Activated naive CD4-positive, alpha-beta T cell treated with anti-CD3 and anti-CD28 coated beads for 36 hours (primary cell): ENCODE measurements around the gene UBE2O. TPM values are rescaled to one million over a fixed set of nuclear protein-coding genes. Genes with fewer than 3 reads are reported as not detected.

Experiments
- CTCF ChIA-PET: fragments of 350-600 bp; sonication (Branson Sonifier 250); formaldehyde crosslinking; loops from one replicate; lab custom pipeline; 2021; ENCODE audit warnings: antibody characterized with exemption; lab: Charles Lee
- DNase-seq: peaks from one replicate; pipeline ENCODE4 v3.0.0-alpha.2; 2020
- H3K27ac Mint-ChIP-seq: one replicate; pipeline ENCODE4 v1.8.0; 2021; ENCODE audit warnings: mild to moderate bottlenecking, mixed read lengths
- H3K27me3 Mint-ChIP-seq: one replicate; pipeline ENCODE4 v1.8.0; 2021; ENCODE audit warnings: low read depth, mixed read lengths
- H3K36me3 Mint-ChIP-seq: one replicate; pipeline ENCODE4 v1.8.0; 2021; ENCODE audit warnings: low read depth, mixed read lengths
- H3K4me1 Mint-ChIP-seq: one replicate; pipeline ENCODE4 v1.8.0; 2021; ENCODE audit warnings: low read depth, mixed read lengths
- H3K4me3 Mint-ChIP-seq: one replicate; pipeline ENCODE4 v1.8.0; 2021; ENCODE audit warnings: mild to moderate bottlenecking, moderate library complexity, mixed read lengths
- H3K9me3 Mint-ChIP-seq: one replicate; pipeline ENCODE4 v1.8.0; 2021; ENCODE audit warnings: mixed read lengths
- intact Hi-C: fragments of 100-400 bp; cut with micrococcal nuclease; formaldehyde crosslinking; loops from one replicate; pipeline ENCODE4 v1.15.1; 2023
- total RNA-seq, 2 experiments: library from RNA; stranded (reverse); gene quantifications; one replicate each; pipeline ENCODE4 v1.2.3, GENCODE V29; 2021

The UBE2O gene
- total RNA-seq, 2 experiments from 2014 or later: 18.8 TPM

DNA sequence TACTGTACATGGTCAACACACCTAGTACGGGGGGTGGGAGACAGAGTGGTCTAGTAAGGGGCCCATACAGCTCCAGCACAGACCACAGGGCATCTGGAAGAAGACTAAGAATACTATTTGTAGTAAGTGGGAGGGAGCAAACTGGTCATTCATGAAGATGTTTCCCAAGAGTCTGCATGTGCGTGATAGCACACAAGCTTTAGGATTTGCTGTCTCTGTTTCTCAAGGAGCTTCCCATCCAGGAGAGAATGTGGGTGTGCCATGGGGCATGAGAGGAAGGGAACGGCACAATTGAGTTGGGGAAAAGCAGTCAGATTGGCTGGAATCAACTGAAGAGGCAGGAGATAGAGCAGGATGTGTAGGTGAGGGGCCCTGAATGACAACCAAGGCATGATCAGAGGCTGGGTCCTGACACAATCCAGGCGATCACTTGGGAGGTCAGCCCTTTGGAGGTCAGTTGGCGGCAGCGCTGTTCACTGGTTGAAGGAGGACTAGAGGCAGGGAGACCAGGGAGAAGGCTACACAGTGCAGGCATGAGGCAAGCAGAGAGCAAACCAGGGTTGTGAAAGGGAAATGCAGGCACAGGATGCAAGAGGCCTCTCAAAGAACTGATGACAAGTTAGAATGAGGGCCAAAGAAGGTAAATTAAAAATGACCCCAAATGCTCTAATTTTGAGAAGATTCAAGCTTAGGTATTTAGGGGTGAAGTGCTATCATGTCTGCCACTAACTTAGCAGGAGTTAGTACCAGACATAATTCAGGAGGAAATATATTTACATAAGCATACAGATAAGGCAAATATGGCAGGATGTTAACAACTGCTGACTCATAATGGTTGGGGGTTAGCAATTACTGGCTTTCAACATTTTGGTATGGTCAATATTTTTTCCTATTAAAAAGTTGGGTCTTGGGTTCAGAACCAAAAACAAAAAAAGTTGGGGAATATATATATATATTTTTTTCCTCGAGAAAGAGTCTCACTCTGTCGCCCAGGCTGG lies 10.3 kb downstream of the UBE2O start:
- CTCF ChIA-PET: interaction anchor here (1.0 kb wide), 1 partner anchor 45 kb away, joined by 4 read pairs; no protein-coding TSS in a partner anchor
- intact Hi-C loops: no loop called here
- no peak for DNase-seq
- no peak overlapping the region for H3K27ac Mint-ChIP-seq
- H3K4me1 Mint-ChIP-seq: peaks cover 56% of the 10 kb centered on the region
- H3K4me3 Mint-ChIP-seq: no peak overlapping the region
- H3K36me3 Mint-ChIP-seq: no peaks in the 10 kb centered on the region
- H3K9me3 Mint-ChIP-seq: no peaks in the 10 kb centered on the region
- H3K27me3 Mint-ChIP-seq: no peaks in the 10 kb centered on the region

DNA sequence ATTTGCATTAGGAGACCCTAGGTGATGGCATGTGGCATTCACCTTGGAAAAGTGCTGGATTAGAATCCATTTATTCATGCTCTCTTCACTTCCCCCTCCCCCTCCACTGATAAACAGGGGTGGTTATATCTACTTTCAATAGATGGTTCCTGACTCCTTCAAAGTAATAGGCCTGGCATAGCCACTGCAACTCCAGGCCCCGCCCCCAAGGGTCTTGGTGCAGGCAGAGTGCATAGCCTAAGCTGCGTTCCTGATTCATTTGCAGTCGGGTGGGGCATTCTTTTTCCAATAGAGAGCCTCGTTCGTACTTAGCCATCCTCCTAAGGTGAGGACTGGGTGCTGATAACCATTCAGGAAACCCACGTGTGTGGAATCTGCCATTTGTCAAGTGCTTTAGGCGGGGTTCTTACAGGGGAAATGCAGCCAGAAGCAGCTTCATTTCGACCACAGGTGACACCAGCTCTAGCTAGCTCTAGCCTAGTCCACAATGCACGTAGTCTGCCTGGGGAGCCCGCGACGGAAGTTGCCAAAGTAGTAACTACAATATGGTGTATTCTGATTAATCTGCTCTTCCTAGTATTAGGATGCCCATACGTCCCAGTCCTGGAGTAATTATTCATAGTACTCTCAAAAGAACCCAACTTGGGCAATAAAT lies 11.1 kb downstream of the UBE2O start:
- CTCF ChIA-PET: no interaction called here
- H3K27me3 Mint-ChIP-seq: no peaks in the 10 kb centered on the region
- H3K4me3 Mint-ChIP-seq: no peak overlapping the region
- H3K27ac Mint-ChIP-seq: no peak overlapping the region
- intact Hi-C loops: no loop called here
- H3K9me3 Mint-ChIP-seq: no peaks in the 10 kb centered on the region
- H3K4me1 Mint-ChIP-seq: peaks cover 48% of the 10 kb centered on the region
- no peaks in the 10 kb centered on the region for H3K36me3 Mint-ChIP-seq
- no peak for DNase-seq

DNA sequence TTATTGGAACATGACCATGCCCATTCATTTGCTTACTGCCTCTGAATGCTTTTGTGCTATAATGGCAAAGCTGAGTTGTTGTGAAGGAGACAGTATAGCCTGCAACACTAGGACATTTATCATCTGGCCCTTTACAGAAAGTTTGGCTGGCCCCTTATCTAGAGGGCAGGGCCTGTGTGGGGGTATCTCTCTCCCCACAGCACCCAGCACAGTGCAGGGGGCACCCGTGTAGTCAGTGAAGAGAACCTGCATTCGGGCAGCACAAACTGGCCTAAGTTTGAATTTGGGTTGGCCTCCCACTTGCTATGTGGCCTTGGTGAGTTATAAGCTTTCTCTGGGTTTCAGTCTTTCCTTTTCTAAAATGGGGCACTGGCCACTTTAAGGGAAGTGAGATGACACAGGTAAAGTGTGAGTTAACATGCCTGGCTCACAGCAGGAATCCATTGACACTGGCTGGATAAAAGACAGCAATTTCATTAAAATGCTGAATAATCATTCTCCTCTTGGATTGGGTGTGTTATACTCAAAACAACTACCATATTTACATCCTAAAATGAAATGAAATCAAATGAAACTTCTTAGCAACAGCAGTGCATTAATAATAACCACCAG lies 12.1 kb downstream of the UBE2O start:
- CTCF ChIA-PET: interaction anchor here (0.6 kb wide), 1 partner anchor 437 kb away, joined by 7 read pairs; no protein-coding TSS in a partner anchor
- intact Hi-C loops: no loop called here
- peaks cover 38% of the 10 kb centered on the region for H3K4me1 Mint-ChIP-seq

DNA sequence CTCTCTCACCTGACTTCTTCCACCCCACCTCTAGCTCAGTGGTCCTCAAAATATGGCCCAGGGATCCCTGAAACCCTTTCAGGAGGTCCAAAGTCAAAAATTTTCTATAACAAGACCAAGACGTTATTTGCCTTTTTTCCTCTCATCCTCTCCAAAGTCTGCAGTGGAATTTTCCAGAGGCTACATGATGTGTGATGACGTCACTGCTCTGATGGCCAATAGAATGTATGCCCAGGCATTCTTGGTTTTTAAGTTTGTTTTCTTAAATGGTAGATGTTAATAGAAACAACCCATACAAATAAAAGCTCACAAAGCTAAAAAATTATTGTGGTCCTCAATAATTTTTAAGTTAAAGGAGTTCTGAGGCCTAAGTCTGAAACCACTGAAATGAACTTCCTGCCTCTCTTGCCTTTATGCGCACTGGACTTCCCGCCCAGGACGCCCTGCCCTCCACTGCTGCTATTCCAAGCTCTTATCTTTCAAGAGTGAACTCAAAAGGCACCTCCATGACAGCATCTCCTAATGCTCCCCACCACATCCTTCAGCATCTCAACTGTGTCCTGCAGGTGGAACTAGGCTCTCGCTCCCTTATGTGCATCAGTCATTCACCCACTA lies 13.5 kb downstream of the UBE2O start:
- no peaks in the 10 kb centered on the region for H3K9me3 Mint-ChIP-seq
- peaks cover 24% of the 10 kb centered on the region for H3K4me1 Mint-ChIP-seq
- no peak for DNase-seq
- intact Hi-C loops: no loop called here
- H3K27me3 Mint-ChIP-seq: no peaks in the 10 kb centered on the region
- H3K4me3 Mint-ChIP-seq: no peak overlapping the region
- peaks cover 2% of the 10 kb centered on the region for H3K36me3 Mint-ChIP-seq
- no peak overlapping the region for H3K27ac Mint-ChIP-seq
- CTCF ChIA-PET: interaction anchor here (0.7 kb wide), 1 partner anchor 242 kb away, joined by 3 read pairs; no protein-coding TSS in a partner anchor

More for the DNA sequence above, 12.1 kb downstream of the UBE2O start:
- Mint-ChIP-seq H3K9me3 (no peaks in the 10 kb centered on the region), H3K27ac (no peak overlapping the region), H3K27me3 (no peaks in the 10 kb centered on the region), H3K36me3 (no peaks in the 10 kb centered on the region), H3K4me3 (no peak overlapping the region)
- DNase-seq: no peak

DNA sequence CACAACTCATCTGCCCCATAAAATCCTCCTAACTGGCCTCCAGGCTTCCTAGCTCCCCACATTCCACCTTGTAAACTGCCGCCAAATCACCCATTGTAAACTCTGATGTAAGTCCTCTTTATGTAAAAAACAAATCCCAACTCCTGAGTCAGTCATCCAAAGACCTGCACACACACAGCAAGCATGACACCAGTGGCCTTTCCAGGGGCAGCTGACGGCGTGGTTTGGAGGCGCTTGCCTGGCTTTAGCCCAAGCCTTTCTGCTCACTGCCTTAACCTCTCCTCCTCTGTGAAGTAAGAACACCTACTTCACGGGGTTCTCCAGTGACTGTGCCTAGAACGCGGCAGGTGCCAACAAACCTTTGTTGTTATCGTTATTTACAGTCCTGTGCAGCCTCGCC lies 14.0 kb downstream of the UBE2O start:
- Mint-ChIP-seq H3K27ac (no peak overlapping the region), H3K4me3 (no peak overlapping the region), H3K36me3 (peaks cover 2% of the 10 kb centered on the region), H3K27me3 (no peaks in the 10 kb centered on the region), H3K4me1 (peaks cover 21% of the 10 kb centered on the region), H3K9me3 (no peaks in the 10 kb centered on the region)
- intact Hi-C loops: no loop called here
- no peak for DNase-seq
- CTCF ChIA-PET: no interaction called here

DNA sequence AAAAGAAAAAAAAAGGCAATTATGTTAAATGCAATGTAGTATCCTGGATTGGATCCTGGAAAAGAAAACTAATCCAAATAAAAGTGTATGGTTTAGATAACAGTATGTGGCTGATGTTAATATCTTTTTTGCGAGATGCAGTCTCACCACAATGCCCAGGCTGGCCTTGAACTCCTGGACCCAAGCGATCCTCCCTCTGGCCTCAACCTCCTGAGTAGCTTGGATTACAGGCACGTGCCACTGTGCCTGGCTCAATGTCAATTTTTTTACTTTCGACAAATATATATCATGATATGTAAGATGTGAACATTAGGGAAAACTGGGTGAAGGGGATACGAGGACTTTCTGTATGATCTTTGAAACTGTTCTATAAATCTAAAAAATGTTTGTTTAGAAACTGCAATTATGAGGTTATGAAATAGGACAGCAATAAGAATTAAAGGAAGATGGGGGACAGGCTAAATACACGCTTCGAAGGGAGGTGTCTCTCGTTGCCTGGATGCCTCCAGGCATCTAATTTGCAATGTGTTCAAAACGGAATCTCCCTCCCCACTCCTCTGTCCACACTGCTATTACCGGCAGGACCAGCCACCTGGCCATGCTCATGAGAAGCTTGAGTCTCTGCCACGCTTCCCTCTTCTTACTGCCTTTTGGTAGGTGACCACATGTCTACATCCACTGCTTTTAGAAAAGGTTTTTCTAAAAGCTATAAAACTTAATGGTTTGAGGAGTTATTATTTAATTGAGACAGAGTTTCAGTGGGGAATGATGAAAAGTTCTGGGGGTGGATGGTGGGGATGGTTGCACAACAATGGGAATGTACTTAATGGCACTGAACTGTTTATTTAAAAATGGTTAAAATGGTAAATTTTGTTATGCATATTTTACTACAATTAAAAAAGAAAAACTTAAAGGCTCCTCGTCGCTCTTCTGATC lies 15.2 kb downstream of the UBE2O start:
- Mint-ChIP-seq H3K27ac (no peak overlapping the region), H3K9me3 (no peaks in the 10 kb centered on the region), H3K36me3 (peaks cover 2% of the 10 kb centered on the region), H3K27me3 (no peaks in the 10 kb centered on the region), H3K4me3 (no peak overlapping the region), H3K4me1 (peaks cover 13% of the 10 kb centered on the region)
- CTCF ChIA-PET: no interaction called here
- intact Hi-C loops: no loop called here
- no peak for DNase-seq

DNA sequence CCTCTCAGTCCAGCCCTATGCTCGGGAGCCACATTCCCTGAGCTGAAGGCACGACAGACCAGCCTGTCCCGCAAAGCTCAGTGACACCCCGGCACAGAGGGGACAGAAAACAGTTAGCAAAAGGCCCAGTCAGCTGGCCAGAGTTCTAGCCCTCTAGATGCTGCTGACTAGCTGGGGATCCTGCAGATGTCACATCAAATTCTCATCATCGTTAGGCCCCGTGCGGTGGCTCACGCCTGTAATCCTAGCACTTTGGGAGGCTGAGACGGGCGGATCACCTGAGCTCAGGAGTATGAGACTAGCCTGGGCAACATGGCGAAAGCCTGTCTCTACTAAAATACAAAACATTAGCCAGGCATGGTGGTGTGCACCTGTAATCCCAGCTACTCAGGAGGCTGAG lies 17.2 kb downstream of the UBE2O start:
- H3K4me1 Mint-ChIP-seq: peaks cover 7% of the 10 kb centered on the region
- H3K9me3 Mint-ChIP-seq: no peaks in the 10 kb centered on the region
- H3K4me3 Mint-ChIP-seq: no peak overlapping the region
- no peaks in the 10 kb centered on the region for H3K27me3 Mint-ChIP-seq
- DNase-seq: no peak
- intact Hi-C loops: no loop called here
- H3K27ac Mint-ChIP-seq: no peak overlapping the region
- CTCF ChIA-PET: interaction anchor here (1.1 to 1.7 kb wide), 8 partner anchors 9 to 87 kb away, joined by 3 to 6 read pairs (median 4); partner anchors contain the start of genes AANAT and SPHK1
- H3K36me3 Mint-ChIP-seq: peaks cover 2% of the 10 kb centered on the region

DNA sequence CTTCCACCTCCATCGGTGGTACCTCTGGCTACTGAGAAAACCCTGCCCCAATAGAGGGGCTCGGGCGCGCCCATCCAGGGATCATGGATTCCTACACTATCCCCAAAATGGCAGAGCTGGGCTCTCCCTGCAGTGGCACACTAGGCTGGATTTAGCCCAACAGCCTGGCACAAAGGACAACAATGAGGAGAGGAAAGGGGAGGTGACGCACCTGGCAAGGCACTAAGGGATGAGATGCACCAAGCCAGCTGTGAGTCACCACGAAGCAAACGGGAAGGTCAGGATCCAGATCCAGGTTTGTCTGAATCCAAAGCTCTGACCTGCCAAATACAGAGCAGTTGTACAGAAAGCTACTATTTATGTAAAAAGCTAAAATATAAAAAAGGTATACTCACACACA lies 18.1 kb downstream of the UBE2O start:
- Mint-ChIP-seq H3K4me3 (no peak overlapping the region), H3K9me3 (no peaks in the 10 kb centered on the region), H3K27me3 (no peaks in the 10 kb centered on the region), H3K4me1 (peaks cover 7% of the 10 kb centered on the region), H3K27ac (no peak overlapping the region), H3K36me3 (peaks cover 2% of the 10 kb centered on the region)
- CTCF ChIA-PET: interaction anchor here (0.7 to 1.7 kb wide), 9 partner anchors 8 to 50 kb away, joined by 3 to 6 read pairs (median 5); partner anchors contain the start of genes AANAT and SPHK1
- DNase-seq: no peak
- intact Hi-C loops: no loop called here

DNA sequence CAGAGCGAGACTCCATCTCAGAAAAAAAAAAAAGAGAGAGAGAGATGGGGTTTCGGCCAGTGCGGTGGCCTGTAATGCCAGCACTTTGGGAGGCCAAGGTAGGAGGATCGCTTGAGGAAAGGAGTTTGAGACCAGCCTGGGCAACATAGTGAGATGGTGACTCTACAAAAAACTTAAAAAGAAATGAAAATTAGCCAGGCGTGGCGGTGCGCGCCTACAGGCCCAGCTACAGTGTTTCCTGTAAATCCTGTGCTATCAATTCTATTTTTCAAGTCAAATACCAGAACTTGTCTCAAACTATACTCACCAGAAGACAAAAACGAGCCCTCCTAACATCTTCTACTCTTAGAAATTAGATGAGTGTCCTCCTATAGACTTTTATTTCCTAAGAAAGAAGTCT lies 19.3 kb downstream of the UBE2O start:
- Mint-ChIP-seq H3K27me3 (no peaks in the 10 kb centered on the region), H3K36me3 (peaks cover 2% of the 10 kb centered on the region), H3K4me1 (peaks cover 2% of the 10 kb centered on the region), H3K4me3 (no peak overlapping the region), H3K27ac (no peak overlapping the region), H3K9me3 (no peaks in the 10 kb centered on the region)
- no peak for DNase-seq
- intact Hi-C loops: no loop called here
- CTCF ChIA-PET: no interaction called here

DNA sequence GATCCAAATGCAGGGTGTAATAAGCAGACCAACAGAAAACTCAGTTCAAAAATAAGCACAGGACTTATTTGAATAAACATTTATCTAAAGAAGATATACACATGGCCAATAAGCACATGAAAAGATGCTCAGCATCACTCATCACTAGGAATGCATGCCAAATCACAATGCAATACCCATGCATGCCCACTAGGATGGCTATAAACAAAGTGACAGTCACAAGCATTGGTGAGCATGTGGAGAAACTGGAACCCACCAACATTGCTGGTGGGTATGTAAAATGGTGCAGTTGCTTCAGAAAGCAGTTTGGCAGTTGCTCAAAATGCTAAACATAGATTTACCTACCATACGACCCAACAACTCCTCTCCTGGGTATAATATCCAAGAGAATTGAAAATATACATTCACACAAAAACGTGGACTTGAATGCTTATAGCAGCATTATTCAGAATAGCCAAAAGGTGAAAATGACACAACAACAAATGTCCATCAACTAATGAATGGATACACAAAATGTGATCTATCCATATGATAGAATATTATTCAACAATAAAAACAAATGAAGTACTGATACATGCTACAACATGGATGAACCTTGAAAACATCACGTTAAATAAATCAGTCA lies 20.1 kb downstream of the UBE2O start:
- CTCF ChIA-PET: no interaction called here

DNA sequence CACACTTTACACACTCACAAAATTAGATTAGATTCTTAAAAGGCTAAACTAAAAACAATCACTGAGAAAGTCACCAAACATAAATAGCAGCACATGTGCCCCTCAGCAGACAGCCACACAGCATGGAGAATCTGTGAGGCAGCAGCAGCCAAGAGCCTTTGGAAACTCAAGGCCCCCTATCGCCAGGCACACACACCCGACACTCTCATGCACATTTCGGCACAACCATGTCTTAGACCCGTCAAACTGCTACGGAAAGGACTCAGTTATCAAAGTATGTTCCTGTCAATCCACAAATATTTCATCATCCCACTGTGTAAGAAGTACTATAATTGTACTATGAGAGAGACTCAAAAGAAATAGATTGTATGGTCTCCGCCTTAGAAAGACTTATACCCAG lies 20.9 kb downstream of the UBE2O start:
- no peaks in the 10 kb centered on the region for H3K27me3 Mint-ChIP-seq
- CTCF ChIA-PET: no interaction called here

More for the DNA sequence above, 20.1 kb downstream of the UBE2O start:
- no peak for DNase-seq
- peaks cover 2% of the 10 kb centered on the region for H3K4me1 Mint-ChIP-seq
- H3K9me3 Mint-ChIP-seq: no peaks in the 10 kb centered on the region
- H3K27ac Mint-ChIP-seq: no peak overlapping the region
- intact Hi-C loops: no loop called here
- no peaks in the 10 kb centered on the region for H3K27me3 Mint-ChIP-seq
- peaks cover 2% of the 10 kb centered on the region for H3K36me3 Mint-ChIP-seq
- H3K4me3 Mint-ChIP-seq: no peak overlapping the region

More for the DNA sequence above, 20.9 kb downstream of the UBE2O start:
- intact Hi-C loops: no loop called here
- Mint-ChIP-seq H3K9me3 (no peaks in the 10 kb centered on the region), H3K4me1 (peaks cover 2% of the 10 kb centered on the region), H3K4me3 (no peak overlapping the region), H3K27ac (no peak overlapping the region), H3K36me3 (peaks cover 2% of the 10 kb centered on the region)
- DNase-seq: no peak
